A673 (cell line): ENCODE results near the gene DOCK6.

Experiments used
- EZH2 ChIP-seq: fragments of 200-600 bp; sonication (generic); IDR thresholded peaks from 2 replicates; pipeline ENCODE4 v1.6.1; 2017; ENCODE audit warnings: borderline replicate concordance, low read depth, mild to moderate bottlenecking, mixed read lengths, antibody characterized with exemption, low read length; ENCODE audit not compliant: poor library complexity, severe bottlenecking
- TF ChIP-seq, protein P1 (sequence below): fragments of 300-800, 200-600 bp; sonication (generic); conservative IDR thresholded peaks from 2 replicates; pipeline ENCODE4 v1.5.1; 2017; ENCODE audit warnings: low read depth, mild to moderate bottlenecking, antibody characterized with exemption, low read length, moderate library complexity, mixed read lengths

DNA sequence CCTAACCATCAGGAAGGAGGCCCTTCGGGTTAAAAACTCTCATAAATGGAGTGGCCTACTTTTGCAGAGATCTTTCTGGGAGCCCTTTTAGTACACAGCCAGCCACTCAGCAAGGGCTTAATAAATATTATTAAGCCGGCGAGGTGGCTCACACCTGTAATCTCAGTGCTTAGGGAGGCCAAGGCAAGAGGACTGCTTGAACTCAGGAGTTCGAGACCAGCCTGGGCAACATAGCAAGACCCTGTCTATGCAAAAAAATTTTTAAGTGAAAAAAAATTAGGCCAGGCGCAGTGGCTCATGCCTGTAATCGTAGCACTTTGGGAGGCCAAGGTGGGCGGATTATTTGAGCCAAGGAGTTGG is 64.2 kb downstream of the DOCK6 start:
- no peak for TF ChIP-seq EZH2
- TF ChIP-seq, protein P1, sequence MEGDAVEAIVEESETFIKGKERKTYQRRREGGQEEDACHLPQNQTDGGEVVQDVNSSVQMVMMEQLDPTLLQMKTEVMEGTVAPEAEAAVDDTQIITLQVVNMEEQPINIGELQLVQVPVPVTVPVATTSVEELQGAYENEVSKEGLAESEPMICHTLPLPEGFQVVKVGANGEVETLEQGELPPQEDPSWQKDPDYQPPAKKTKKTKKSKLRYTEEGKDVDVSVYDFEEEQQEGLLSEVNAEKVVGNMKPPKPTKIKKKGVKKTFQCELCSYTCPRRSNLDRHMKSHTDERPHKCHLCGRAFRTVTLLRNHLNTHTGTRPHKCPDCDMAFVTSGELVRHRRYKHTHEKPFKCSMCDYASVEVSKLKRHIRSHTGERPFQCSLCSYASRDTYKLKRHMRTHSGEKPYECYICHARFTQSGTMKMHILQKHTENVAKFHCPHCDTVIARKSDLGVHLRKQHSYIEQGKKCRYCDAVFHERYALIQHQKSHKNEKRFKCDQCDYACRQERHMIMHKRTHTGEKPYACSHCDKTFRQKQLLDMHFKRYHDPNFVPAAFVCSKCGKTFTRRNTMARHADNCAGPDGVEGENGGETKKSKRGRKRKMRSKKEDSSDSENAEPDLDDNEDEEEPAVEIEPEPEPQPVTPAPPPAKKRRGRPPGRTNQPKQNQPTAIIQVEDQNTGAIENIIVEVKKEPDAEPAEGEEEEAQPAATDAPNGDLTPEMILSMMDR, result no peak
